Mesothelial cell of epicardium (in vitro differentiated cells): Measurements from ENCODE around the gene WDR31. TPM values are rescaled to one million over a fixed set of nuclear protein-coding genes. Genes with fewer than 3 reads are reported as not detected.

Experiments
- DNase-seq, 2 experiments: peaks; one replicate each; pipeline ENCODE4 v3.0.0; 2021; ENCODE audit warnings: low spot score in 2 of 2; ENCODE audit not compliant: unreplicated experiment in 2 of 2
- H3K27ac Mint-ChIP-seq: 2 replicates; pipeline ENCODE4 v1.8.0; 2021; ENCODE audit warnings: mixed read lengths
- H3K27me3 Mint-ChIP-seq: 2 replicates; pipeline ENCODE4 v1.8.0; 2021; ENCODE audit warnings: low read depth, mixed read lengths
- H3K36me3 Mint-ChIP-seq: 2 replicates; pipeline ENCODE4 v1.8.0; 2021; ENCODE audit warnings: mixed read lengths
- H3K4me1 Mint-ChIP-seq: 2 replicates; pipeline ENCODE4 v1.8.0; 2021; ENCODE audit warnings: mixed read lengths
- H3K4me3 Mint-ChIP-seq: 2 replicates; pipeline ENCODE4 v1.8.0; 2021; ENCODE audit warnings: mild to moderate bottlenecking, moderate library complexity, mixed read lengths
- H3K9me3 Mint-ChIP-seq: 2 replicates; pipeline ENCODE4 v1.8.0; 2021; ENCODE audit warnings: mixed read lengths
- total RNA-seq: library from RNA; stranded (reverse); gene quantifications from 3 replicates; pipeline ENCODE4 v1.2.1, GENCODE V29; 2021
- TF ChIP-seq, protein P1 (sequence below): fragments of 200-600 bp; sonication (generic); IDR thresholded peaks from one replicate; pipeline ENCODE4 v1.5.0; 2021; ENCODE audit warnings: antibody characterized with exemption; ENCODE audit not compliant: unreplicated experiment

The WDR31 gene
- total RNA-seq, 1 donor from 2014 or later = 4.5 TPM

DNA sequence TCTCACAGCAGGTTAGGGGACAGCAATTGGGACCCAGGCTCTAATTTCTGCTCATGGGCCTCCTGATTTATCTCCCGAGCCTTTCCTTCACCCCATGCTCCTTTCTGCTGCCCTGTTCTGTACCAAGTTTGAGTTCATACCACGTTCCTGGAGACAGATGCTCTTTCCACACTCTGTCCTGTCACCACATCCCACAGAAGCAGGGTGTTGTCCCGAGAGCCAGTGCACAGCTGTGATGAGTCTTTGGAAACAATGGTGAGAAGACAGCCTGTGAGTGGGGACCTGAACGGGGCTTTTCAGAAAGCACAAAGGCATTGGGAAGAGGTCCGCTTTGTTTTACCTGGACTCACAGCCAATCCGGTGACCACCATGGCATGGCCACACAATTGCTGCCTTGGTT is 17.4 kb downstream of the WDR31 start:
- Mint-ChIP-seq H3K27ac (no peak overlapping the region), H3K4me3 (no peak overlapping the region)
- TF ChIP-seq, protein P1, sequence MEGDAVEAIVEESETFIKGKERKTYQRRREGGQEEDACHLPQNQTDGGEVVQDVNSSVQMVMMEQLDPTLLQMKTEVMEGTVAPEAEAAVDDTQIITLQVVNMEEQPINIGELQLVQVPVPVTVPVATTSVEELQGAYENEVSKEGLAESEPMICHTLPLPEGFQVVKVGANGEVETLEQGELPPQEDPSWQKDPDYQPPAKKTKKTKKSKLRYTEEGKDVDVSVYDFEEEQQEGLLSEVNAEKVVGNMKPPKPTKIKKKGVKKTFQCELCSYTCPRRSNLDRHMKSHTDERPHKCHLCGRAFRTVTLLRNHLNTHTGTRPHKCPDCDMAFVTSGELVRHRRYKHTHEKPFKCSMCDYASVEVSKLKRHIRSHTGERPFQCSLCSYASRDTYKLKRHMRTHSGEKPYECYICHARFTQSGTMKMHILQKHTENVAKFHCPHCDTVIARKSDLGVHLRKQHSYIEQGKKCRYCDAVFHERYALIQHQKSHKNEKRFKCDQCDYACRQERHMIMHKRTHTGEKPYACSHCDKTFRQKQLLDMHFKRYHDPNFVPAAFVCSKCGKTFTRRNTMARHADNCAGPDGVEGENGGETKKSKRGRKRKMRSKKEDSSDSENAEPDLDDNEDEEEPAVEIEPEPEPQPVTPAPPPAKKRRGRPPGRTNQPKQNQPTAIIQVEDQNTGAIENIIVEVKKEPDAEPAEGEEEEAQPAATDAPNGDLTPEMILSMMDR = no peak

DNA sequence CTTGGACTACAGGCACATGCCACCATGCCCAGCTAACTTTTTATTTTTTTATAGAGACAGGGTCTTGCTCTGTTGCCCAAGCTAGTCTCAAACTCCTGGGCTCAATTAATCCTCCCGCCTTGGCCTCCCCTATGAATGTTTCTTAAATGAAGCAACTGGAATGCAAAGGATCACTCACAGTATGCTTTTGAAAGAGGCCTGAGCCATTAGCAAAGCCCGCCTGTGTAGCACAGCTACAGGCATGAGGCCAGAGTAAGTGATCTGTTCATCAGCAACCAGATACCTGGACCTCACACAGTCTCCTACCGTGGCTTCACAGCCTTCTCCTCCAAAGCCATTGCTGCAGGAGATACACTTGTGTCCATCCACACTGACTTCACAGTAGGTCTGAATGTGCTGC is 20.0 kb downstream of the WDR31 start:
- TF ChIP-seq, protein P1 = no peak
- no peaks in the 10 kb centered on the region for H3K9me3 Mint-ChIP-seq
- no peak overlapping the region for H3K4me3 Mint-ChIP-seq
- H3K4me1 Mint-ChIP-seq = no peaks in the 10 kb centered on the region
- no peaks in the 10 kb centered on the region for H3K27me3 Mint-ChIP-seq
- H3K36me3 Mint-ChIP-seq = peaks cover 17% of the 10 kb centered on the region
- no peak for DNase-seq
- no peak overlapping the region for H3K27ac Mint-ChIP-seq

More for the DNA sequence above, 17.4 kb downstream of the WDR31 start:
- no peaks in the 10 kb centered on the region for H3K27me3 Mint-ChIP-seq
- no peak for DNase-seq
- H3K36me3 Mint-ChIP-seq = peaks cover 9% of the 10 kb centered on the region
- H3K9me3 Mint-ChIP-seq = no peaks in the 10 kb centered on the region
- no peaks in the 10 kb centered on the region for H3K4me1 Mint-ChIP-seq

DNA sequence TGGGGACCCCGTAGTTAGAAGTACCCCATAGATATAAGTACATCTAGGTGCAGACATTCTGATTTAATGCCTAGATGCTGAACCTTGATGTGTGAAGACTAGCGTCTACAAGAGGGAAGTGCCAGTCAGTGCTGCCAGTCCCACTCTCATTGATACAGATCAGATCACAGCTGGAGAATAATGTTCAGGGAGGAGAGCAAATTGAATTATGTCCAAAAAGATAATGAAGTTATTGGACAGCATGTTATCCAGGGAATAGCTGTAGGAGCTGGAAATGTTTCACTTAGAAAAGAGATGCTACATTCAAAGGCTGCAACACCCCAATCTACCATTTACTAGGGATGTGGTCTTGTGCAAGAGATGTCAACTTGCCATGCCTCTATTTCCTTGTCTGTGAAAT is 21.0 kb downstream of the WDR31 start:
- Mint-ChIP-seq H3K4me3 (no peak overlapping the region), H3K27ac (no peak overlapping the region), H3K9me3 (no peaks in the 10 kb centered on the region), H3K4me1 (no peaks in the 10 kb centered on the region), H3K36me3 (peaks cover 17% of the 10 kb centered on the region), H3K27me3 (no peaks in the 10 kb centered on the region)
- TF ChIP-seq, protein P1 = no peak
- DNase-seq = no peak

DNA sequence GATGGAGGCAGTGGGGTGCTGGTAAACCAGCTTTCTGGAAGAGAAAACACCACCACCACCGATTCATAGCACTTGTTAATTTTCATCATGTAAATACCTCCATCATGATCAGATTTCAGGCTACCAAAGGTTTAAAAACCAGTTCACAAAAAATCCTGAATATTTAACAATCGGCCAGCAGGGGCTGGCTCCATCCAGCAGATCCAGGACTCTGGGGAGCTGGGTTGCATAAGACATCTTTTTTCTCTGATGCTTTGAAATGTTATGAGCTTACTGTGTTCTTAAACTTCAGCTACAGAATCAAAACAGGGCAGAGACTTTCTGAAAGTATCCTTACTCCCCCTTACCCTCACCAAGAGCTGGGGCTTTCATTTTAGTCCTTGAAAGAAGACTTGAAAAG is 22.3 kb downstream of the WDR31 start:
- no peaks in the 10 kb centered on the region for H3K4me1 Mint-ChIP-seq
- no peak overlapping the region for H3K4me3 Mint-ChIP-seq
- no peaks in the 10 kb centered on the region for H3K9me3 Mint-ChIP-seq
- H3K36me3 Mint-ChIP-seq = peaks cover 17% of the 10 kb centered on the region
- H3K27ac Mint-ChIP-seq = no peak overlapping the region
- no peak for DNase-seq
- TF ChIP-seq, protein P1 = peak; percentile 24
- H3K27me3 Mint-ChIP-seq = no peaks in the 10 kb centered on the region

DNA sequence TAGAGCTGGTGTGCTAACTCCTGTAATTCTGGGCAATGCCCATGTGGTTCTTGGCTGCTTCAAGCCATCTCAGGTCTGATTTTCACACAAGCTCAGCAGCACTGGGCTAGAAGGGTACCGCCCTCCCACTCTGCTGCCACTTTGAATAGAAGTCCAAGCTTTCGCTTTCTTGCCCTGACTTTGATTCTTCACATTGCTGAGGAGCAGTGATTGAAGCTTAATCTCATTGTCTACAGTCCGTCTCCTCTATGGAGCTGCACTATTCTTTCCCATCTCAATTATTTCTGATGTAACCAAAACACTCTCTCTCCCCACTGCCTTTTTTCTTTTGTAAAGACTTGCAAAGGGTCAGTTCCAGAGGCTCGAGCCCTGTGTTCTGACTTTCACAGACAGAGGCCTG is 24.0 kb downstream of the WDR31 start:
- DNase-seq = no peak
- Mint-ChIP-seq H3K36me3 (peaks cover 17% of the 10 kb centered on the region), H3K4me1 (no peaks in the 10 kb centered on the region), H3K9me3 (no peaks in the 10 kb centered on the region), H3K27me3 (no peaks in the 10 kb centered on the region), H3K27ac (no peak overlapping the region), H3K4me3 (no peak overlapping the region)
- TF ChIP-seq, protein P1 = no peak

DNA sequence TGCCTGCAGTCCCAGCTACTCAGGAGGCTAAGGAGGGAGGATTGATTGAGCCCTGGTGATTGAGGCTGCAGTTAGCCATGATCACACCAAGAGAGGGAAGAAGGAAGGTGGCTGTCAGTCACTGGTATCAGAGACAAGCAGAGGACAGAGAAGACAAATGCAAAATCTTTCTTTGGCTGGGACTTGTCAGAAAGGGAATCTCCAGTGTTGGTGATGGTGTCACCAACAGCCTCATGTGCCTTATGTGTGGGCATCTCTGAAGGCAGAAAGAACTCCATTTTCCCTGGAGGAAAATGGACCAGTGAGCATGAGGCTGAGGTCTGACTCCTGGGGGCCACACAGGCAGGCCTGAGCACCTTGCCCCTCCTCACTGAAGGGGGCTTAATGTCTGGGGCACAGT is 24.8 kb downstream of the WDR31 start:
- Mint-ChIP-seq H3K27me3 (no peaks in the 10 kb centered on the region), H3K4me1 (no peaks in the 10 kb centered on the region), H3K36me3 (peaks cover 17% of the 10 kb centered on the region), H3K27ac (no peak overlapping the region), H3K9me3 (no peaks in the 10 kb centered on the region), H3K4me3 (no peak overlapping the region)
- no peak for DNase-seq
- TF ChIP-seq, protein P1 = no peak
